Measurements from ENCODE around the gene MVP.

MVP gene

GRCh38 chr16:29836623-29837022, 16.4 kb downstream of the MVP start:
- TF ChIP-seq, protein P1, sequence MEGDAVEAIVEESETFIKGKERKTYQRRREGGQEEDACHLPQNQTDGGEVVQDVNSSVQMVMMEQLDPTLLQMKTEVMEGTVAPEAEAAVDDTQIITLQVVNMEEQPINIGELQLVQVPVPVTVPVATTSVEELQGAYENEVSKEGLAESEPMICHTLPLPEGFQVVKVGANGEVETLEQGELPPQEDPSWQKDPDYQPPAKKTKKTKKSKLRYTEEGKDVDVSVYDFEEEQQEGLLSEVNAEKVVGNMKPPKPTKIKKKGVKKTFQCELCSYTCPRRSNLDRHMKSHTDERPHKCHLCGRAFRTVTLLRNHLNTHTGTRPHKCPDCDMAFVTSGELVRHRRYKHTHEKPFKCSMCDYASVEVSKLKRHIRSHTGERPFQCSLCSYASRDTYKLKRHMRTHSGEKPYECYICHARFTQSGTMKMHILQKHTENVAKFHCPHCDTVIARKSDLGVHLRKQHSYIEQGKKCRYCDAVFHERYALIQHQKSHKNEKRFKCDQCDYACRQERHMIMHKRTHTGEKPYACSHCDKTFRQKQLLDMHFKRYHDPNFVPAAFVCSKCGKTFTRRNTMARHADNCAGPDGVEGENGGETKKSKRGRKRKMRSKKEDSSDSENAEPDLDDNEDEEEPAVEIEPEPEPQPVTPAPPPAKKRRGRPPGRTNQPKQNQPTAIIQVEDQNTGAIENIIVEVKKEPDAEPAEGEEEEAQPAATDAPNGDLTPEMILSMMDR (IDR thresholded peaks at IDR 0.05; ENCODE audit: borderline replicate concordance, insufficient read depth, low read depth, low read length): no peak
- no peak overlapping the region for H3K4me3 ChIP-seq (ENCODE audit: low read depth, low read length)

DNA sequence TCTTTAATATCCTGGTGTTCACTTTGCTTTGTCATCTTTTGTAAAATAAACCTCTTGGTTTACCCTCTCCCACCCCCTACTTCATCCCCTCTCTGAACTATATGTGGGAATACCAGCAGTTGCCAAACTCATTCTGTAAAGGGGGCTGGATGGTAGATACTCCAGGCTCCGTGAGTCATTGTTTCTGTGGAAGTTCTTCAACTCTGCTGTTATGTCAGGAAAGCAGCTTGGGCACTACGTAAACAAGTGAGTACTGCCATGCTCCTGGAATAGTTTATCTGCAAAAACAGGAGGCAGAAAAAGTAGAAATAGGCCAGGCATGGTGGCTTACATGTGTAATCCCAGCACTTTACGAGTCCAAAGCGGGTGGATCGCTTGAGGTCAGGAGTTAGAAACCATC, 17.6 kb downstream of the MVP start:
- no peak overlapping the region for H3K4me3 ChIP-seq (ENCODE audit: low read depth, low read length)
- TF ChIP-seq, protein P1 (IDR thresholded peaks at IDR 0.05; ENCODE audit: borderline replicate concordance, insufficient read depth, low read depth, low read length): no peak

GRCh38 chr16:29839822-29840221, 19.6 kb downstream of the MVP start:
- H3K4me3 ChIP-seq (ENCODE audit: low read depth, low read length): no peak overlapping the region
- TF ChIP-seq, protein P1 (IDR thresholded peaks at IDR 0.05; ENCODE audit: borderline replicate concordance, insufficient read depth, low read depth, low read length): no peak

- TF ChIP-seq, protein P1 (IDR thresholded peaks at IDR 0.05; ENCODE audit: borderline replicate concordance, insufficient read depth, low read depth, low read length): no peak
- no peak overlapping the region for H3K4me3 ChIP-seq (ENCODE audit: low read depth, low read length)
These were observed 20.0 kb downstream of the MVP start for GRCh38 chr16:29840240-29840639.

GRCh38 chr16:29841631-29842030, 21.4 kb downstream of the MVP start:
- TF ChIP-seq, protein P1 (IDR thresholded peaks at IDR 0.05; ENCODE audit: borderline replicate concordance, insufficient read depth, low read depth, low read length): no peak
- H3K4me3 ChIP-seq (ENCODE audit: low read depth, low read length): no peak overlapping the region

GRCh38 chr16:29842732-29843346, 22.6 kb downstream of the MVP start:
- TF ChIP-seq, protein P1 (IDR thresholded peaks at IDR 0.05; ENCODE audit: borderline replicate concordance, insufficient read depth, low read depth, low read length): no peak

GRCh38 chr16:29843931-29844330, 23.7 kb downstream of the MVP start:
- TF ChIP-seq, protein P1 (IDR thresholded peaks at IDR 0.05; ENCODE audit: borderline replicate concordance, insufficient read depth, low read depth, low read length): no peak
- H3K4me3 ChIP-seq (ENCODE audit: low read depth, low read length): no peak overlapping the region

More at GRCh38 chr16:29842732-29843346, 22.6 kb downstream of the MVP start:
- H3K4me3 ChIP-seq (ENCODE audit: low read depth, low read length): no peak overlapping the region
